Measurements from ENCODE around the gene KHDRBS2. TPM values are rescaled to one million over a fixed set of nuclear protein-coding genes. Genes with fewer than 3 reads are reported as not detected.
A peak's percentile ranks its signal among the peaks of the same experiment; 100 is the strongest.

The KHDRBS2 gene
- total and polyA plus RNA-seq, 2 of the 13 experiments (the other 11 are each of a cell fraction or from before 2014, with no cell fraction given) = not detected

DNA sequence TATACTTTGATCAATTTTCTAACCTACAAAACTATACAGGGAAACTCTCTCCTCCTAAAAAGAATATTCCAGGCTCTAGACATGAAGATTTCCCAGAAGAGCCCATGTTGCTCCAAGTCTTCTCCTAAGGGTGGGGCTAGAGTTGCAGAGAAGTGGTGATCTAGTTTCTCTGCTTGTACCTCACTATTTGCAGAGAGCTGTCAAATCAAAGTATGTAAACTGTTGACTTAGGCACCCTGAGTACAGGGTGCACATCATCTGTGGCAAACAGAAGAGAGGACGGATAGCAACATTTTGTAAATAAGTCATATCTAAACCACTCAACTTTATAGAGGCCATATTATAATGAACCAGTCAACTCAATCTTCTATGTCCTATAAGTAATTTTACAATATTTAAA, 250.1 kb downstream of the KHDRBS2 start:
- no TSS peak for BruUV-seq (replicated peaks)
- peak; percentile 7 for DNase-seq (ENCODE audit: low spot score)
- CTCF ChIA-PET (ENCODE audit: low intra/inter-chr PET ratio, low total read pairs) = no interaction called here

DNA sequence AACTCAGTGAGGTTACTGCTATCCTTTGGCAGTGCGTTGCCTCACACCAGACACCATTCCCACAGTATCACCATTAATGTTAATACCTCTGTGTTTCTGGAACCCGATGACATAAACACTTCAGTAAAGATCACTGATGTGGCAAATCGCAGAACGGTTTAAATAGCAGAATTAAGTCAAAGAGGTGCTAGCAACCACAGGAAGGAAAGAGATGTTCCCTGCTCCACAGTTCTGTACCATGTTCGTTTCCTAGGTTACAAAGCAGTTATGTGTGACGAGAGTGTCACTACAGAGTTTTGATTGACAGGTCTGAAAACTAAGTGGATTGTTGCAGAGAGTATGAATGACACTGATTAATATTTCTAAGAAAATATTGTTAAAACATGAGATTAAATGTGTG, 272.3 kb downstream of the KHDRBS2 start:
- POLR2A ChIA-PET = no interaction called here
- no peaks in the 10 kb centered on the region for H3K27me3 ChIP-seq (ENCODE audit: control insufficient read depth in 1 of 2, insufficient read depth in 2 of 2, low read length in 2 of 2)
- FAIRE-seq = no peak
- H3K79me2 ChIP-seq (ENCODE audit: insufficient read depth, low read length) = no peaks in the 10 kb centered on the region
- no peak for DNase-seq (ENCODE audit: low spot score)
- no peak overlapping the region for H3K9ac ChIP-seq (ENCODE audit: insufficient read depth, low read depth, low read length)
- TF ChIP-seq ZNF577 (CRISPR knock-in tag; IDR thresholded peaks at IDR 0.05; ENCODE audit: borderline replicate concordance, low read depth) = no peak
- no peak for TF ChIP-seq ZNF879 (CRISPR knock-in tag; IDR thresholded peaks at IDR 0.05)
- TF ChIP-seq RFXAP (CRISPR knock-in tag; IDR thresholded peaks at IDR 0.05; ENCODE audit: borderline replicate concordance) = no peak
- no peak for TF ChIP-seq RBAK (CRISPR knock-in tag; IDR thresholded peaks at IDR 0.05)
- TF ChIP-seq CHD4 (IDR thresholded peaks at IDR 0.05; ENCODE audit: borderline replicate concordance, low read length) = no peak
- TF ChIP-seq SALL1 (CRISPR knock-in tag; IDR thresholded peaks at IDR 0.05) = no peak
- no peak for TF ChIP-seq ZNF570 (CRISPR knock-in tag; IDR thresholded peaks at IDR 0.05; ENCODE audit: borderline replicate concordance)
- TF ChIP-seq ZNF232 (CRISPR knock-in tag; IDR thresholded peaks at IDR 0.05; ENCODE audit: borderline replicate concordance) = no peak
- no peak for TF ChIP-seq ZNF432 (CRISPR knock-in tag; IDR thresholded peaks at IDR 0.05; ENCODE audit: borderline replicate concordance)
- TF ChIP-seq ZNF605 (CRISPR knock-in tag; IDR thresholded peaks at IDR 0.05) = no peak
- TF ChIP-seq SIX4 (CRISPR knock-in tag; IDR thresholded peaks at IDR 0.05) = no peak
- TF ChIP-seq, protein P1, sequence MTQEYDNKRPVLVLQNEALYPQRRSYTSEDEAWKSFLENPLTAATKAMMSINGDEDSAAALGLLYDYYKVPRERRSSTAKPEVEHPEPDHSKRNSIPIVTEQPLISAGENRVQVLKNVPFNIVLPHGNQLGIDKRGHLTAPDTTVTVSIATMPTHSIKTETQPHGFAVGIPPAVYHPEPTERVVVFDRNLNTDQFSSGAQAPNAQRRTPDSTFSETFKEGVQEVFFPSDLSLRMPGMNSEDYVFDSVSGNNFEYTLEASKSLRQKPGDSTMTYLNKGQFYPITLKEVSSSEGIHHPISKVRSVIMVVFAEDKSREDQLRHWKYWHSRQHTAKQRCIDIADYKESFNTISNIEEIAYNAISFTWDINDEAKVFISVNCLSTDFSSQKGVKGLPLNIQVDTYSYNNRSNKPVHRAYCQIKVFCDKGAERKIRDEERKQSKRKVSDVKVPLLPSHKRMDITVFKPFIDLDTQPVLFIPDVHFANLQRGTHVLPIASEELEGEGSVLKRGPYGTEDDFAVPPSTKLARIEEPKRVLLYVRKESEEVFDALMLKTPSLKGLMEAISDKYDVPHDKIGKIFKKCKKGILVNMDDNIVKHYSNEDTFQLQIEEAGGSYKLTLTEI (CRISPR knock-in tag; conservative IDR thresholded peaks at IDR 0.05) = no peak
- no peak for TF ChIP-seq MTF2 (CRISPR knock-in tag; IDR thresholded peaks at IDR 0.05; ENCODE audit: borderline replicate concordance)
- no peak for TF ChIP-seq CHCHD3 (CRISPR knock-in tag; IDR thresholded peaks at IDR 0.05)
- no TSS peak for BruUV-seq (replicated peaks)
- H3K4me1 ChIP-seq (ENCODE audit: insufficient read depth, low read length) = no peaks in the 10 kb centered on the region
- intact Hi-C loops (cut with micrococcal nuclease; ENCODE audit: unreplicated experiment) = no loop called here
- WGBS (ENCODE audit: low lambda C conversion rate) = 5% methylated on average over 6 of the region's 6 CpGs
- H3K9me3 ChIP-seq (ENCODE audit: low read length) = peaks cover 5% of the 10 kb centered on the region; the same call in 1 of the 2 replicates
- no peak overlapping the region for H3K27ac ChIP-seq (ENCODE audit: extremely low read length, insufficient read depth, low read length)
- H3K4me3 ChIP-seq (replicated peaks in 1 of 3; ENCODE audit: insufficient read depth in 1 of 3, low read depth in 2 of 3, low read length in 3 of 3) = no peak overlapping the region
- CTCF ChIA-PET (ENCODE audit: low intra/inter-chr PET ratio, low total read pairs) = no interaction called here
- H3K4me2 ChIP-seq (ENCODE audit: low read depth, low read length) = no peak overlapping the region
- in situ Hi-C loops (cut with HindIII; ENCODE audit: extremely low pct_ligation_motif_present, low pct_unique_long_range_greater_than_20kb) = no loop called here
- no peak for ATAC-seq
- no peaks in the 10 kb centered on the region for H4K20me1 ChIP-seq (ENCODE audit: insufficient read depth, low read length)
- no peak overlapping the region for H2AFZ ChIP-seq (ENCODE audit: low read length)
- no peaks in the 10 kb centered on the region for H3K36me3 ChIP-seq (replicated peaks in 1 of 2; ENCODE audit: control insufficient read depth in 1 of 2, insufficient read depth in 2 of 2, low read length in 2 of 2)

More for the DNA sequence above, 250.1 kb downstream of the KHDRBS2 start:
- no peak overlapping the region for H2AFZ ChIP-seq (ENCODE audit: low read length)
- H3K9ac ChIP-seq (ENCODE audit: insufficient read depth, low read depth, low read length) = no peak overlapping the region
- POLR2A ChIA-PET = no interaction called here
- no peaks in the 10 kb centered on the region for H4K20me1 ChIP-seq (ENCODE audit: insufficient read depth, low read length)
- no peaks in the 10 kb centered on the region for H3K36me3 ChIP-seq (replicated peaks in 1 of 2; ENCODE audit: control insufficient read depth in 1 of 2, insufficient read depth in 2 of 2, low read length in 2 of 2)
- no peak overlapping the region for H3K4me3 ChIP-seq (replicated peaks in 1 of 3; ENCODE audit: insufficient read depth in 1 of 3, low read depth in 2 of 3, low read length in 3 of 3)
- H3K4me1 ChIP-seq (ENCODE audit: insufficient read depth, low read length) = no peaks in the 10 kb centered on the region
- in situ Hi-C loops (cut with HindIII; ENCODE audit: extremely low pct_ligation_motif_present, low pct_unique_long_range_greater_than_20kb) (no loop called here), intact Hi-C loops (cut with micrococcal nuclease; ENCODE audit: unreplicated experiment) (no loop called here)
- TF ChIP-seq, protein P2, sequence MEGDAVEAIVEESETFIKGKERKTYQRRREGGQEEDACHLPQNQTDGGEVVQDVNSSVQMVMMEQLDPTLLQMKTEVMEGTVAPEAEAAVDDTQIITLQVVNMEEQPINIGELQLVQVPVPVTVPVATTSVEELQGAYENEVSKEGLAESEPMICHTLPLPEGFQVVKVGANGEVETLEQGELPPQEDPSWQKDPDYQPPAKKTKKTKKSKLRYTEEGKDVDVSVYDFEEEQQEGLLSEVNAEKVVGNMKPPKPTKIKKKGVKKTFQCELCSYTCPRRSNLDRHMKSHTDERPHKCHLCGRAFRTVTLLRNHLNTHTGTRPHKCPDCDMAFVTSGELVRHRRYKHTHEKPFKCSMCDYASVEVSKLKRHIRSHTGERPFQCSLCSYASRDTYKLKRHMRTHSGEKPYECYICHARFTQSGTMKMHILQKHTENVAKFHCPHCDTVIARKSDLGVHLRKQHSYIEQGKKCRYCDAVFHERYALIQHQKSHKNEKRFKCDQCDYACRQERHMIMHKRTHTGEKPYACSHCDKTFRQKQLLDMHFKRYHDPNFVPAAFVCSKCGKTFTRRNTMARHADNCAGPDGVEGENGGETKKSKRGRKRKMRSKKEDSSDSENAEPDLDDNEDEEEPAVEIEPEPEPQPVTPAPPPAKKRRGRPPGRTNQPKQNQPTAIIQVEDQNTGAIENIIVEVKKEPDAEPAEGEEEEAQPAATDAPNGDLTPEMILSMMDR (CRISPR knock-in tag; IDR thresholded peaks at IDR 0.05) = 0 out of 2 replicates have a peak, but pooled peaks have one; percentile 14
- TF ChIP-seq SSRP1 (CRISPR knock-in tag; IDR thresholded peaks at IDR 0.05) = no peak
- FAIRE-seq = no peak
- H3K79me2 ChIP-seq (ENCODE audit: insufficient read depth, low read length) = no peaks in the 10 kb centered on the region
- WGBS (ENCODE audit: low lambda C conversion rate) = 3% methylated on average over 1 of the region's 1 CpG
- ATAC-seq = peak; percentile 80
- no peak overlapping the region for H3K4me2 ChIP-seq (ENCODE audit: low read depth, low read length)
- H3K27me3 ChIP-seq (ENCODE audit: control insufficient read depth in 1 of 2, insufficient read depth in 2 of 2, low read length in 2 of 2) = no peaks in the 10 kb centered on the region
- no peak overlapping the region for H3K27ac ChIP-seq (ENCODE audit: extremely low read length, insufficient read depth, low read length)
- H3K9me3 ChIP-seq (ENCODE audit: low read length) = no peaks in the 10 kb centered on the region

Measured in HepG2 (cell line).